ENCODE data around the gene TYK2.
"Not testable (repeated sequence)": the region's sequence is repeated elsewhere in the genome, so short reads cannot be mapped to it uniquely, and the experiment has no call there.

The TYK2 gene

GRCh38 chr19:10346509-10346908 lies 33.9 kb downstream of the TYK2 start:
- Histone ChIP-seq H3K36me3 (ENCODE audit: control insufficient read depth, insufficient read depth, low read length) (peaks cover 10% of the 10 kb centered on the region), H3K4me3 (ENCODE audit: low read depth, low read length) (no peak overlapping the region), H3K27me3 (ENCODE audit: control insufficient read depth, insufficient read depth, low read length) (no peaks in the 10 kb centered on the region), H3K27ac (ENCODE audit: low read depth, low read length) (no peak overlapping the region), H3K4me1 (ENCODE audit: control insufficient read depth, insufficient read depth, low read length) (no peaks in the 10 kb centered on the region), H3K9me3 (ENCODE audit: control insufficient read depth, insufficient read depth, low read length) (no peaks in the 10 kb centered on the region), H3K9ac (ENCODE audit: low read depth, low read length) (no peak overlapping the region)

DNA sequence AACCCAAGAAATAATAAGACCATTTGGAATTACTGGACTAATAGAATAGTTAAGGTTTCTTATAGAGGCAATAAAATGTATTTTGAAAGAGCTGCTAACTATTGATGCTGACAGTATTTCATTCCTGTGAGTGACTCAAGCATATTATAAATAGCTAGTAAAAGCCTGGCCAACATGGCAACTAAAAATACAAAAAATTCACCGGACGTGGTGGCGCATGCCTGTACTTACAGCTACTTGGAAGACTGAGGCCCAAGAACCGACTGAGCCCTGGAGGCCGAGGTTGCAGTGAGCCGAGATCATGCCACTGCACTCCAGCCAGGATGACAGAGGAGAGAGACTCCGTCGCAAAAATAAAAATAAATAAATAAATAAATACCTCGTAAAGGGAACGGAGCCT lies 35.6 kb downstream of the TYK2 start:
- no peak overlapping the region for H3K4me3 ChIP-seq (ENCODE audit: low read depth, low read length)
- H3K4me1 ChIP-seq (ENCODE audit: control insufficient read depth, insufficient read depth, low read length) = no peaks in the 10 kb centered on the region
- no peaks in the 10 kb centered on the region for H3K27me3 ChIP-seq (ENCODE audit: control insufficient read depth, insufficient read depth, low read length)
- H3K9ac ChIP-seq (ENCODE audit: low read depth, low read length) = no peak overlapping the region
- peaks cover 2% of the 10 kb centered on the region for H3K36me3 ChIP-seq (ENCODE audit: control insufficient read depth, insufficient read depth, low read length)
- H3K27ac ChIP-seq (ENCODE audit: low read depth, low read length) = no peak overlapping the region
- no peaks in the 10 kb centered on the region for H3K9me3 ChIP-seq (ENCODE audit: control insufficient read depth, insufficient read depth, low read length)

- Histone ChIP-seq H3K4me3 (ENCODE audit: low read depth, low read length) (no peak overlapping the region), H3K27ac (ENCODE audit: low read depth, low read length) (no peak overlapping the region), H3K27me3 (ENCODE audit: control insufficient read depth, insufficient read depth, low read length) (no peaks in the 10 kb centered on the region), H3K4me1 (ENCODE audit: control insufficient read depth, insufficient read depth, low read length) (peaks cover 10% of the 10 kb centered on the region; the same call in 1 of the 2 replicates), H3K9me3 (ENCODE audit: control insufficient read depth, insufficient read depth, low read length) (no peaks in the 10 kb centered on the region), H3K9ac (ENCODE audit: low read depth, low read length) (no peak overlapping the region), H3K36me3 (ENCODE audit: control insufficient read depth, insufficient read depth, low read length) (no peaks in the 10 kb centered on the region)
These were observed 36.9 kb downstream of the TYK2 start for GRCh38 chr19:10343495-10343894.

DNA sequence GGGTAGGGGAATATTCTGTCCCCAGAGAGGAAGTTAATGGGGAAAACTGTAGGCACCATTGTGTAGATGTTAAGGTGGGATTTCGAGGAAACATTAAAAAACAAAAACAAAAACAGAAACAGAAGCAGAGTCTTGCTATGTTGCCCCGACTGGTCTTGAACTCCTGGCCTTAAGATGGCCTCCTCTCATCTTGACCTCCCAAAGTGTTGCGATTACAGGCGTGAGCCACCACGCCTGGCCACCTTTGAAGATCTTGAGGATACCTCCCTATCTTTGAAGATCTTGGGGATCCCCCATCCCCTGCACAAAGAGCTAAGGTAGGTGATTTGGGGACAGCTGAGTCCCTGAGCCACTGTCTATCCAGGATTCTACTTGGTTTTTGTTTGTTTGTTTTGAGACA lies 40.4 kb downstream of the TYK2 start:
- Histone ChIP-seq H3K4me1 (ENCODE audit: control insufficient read depth, insufficient read depth, low read length) (peaks cover 14% of the 10 kb centered on the region; the same call in 1 of the 2 replicates), H3K4me3 (ENCODE audit: low read depth, low read length) (no peak overlapping the region), H3K36me3 (ENCODE audit: control insufficient read depth, insufficient read depth, low read length) (no peaks in the 10 kb centered on the region), H3K9me3 (ENCODE audit: control insufficient read depth, insufficient read depth, low read length) (no peaks in the 10 kb centered on the region), H3K27me3 (ENCODE audit: control insufficient read depth, insufficient read depth, low read length) (no peaks in the 10 kb centered on the region), H3K9ac (ENCODE audit: low read depth, low read length) (no peak overlapping the region), H3K27ac (ENCODE audit: low read depth, low read length) (no peak overlapping the region)

DNA sequence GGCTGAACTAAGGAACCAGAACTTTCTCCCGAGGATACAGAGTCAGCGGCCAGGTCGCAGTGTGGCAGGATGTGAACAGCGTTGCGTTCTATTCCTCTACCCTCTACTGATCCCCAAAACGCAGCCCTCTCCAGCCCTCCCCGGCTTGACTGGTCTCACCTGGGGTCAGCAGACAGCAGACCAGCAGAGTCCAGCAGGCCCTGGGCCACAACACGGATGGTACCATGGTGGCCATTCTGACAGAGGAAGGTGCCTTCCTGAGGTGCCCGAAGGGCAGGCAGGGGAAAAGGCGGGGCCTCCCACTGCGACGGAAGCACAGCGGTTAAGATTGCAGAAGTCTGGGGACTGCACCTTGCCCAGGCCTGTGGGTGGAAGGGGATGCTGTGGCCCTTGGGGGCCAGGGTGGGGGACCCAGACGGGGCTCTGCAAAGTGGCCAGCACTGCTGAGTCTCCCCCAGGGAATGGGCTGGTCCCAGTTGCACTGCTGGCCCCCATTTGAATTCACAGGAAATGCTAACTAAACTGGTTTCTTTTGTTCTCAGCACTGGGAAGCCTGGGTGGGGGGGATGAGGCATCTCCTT lies 40.9 kb downstream of the TYK2 start, which contains the start of gene ICAM3:
TSS of gene ICAM3 (minus strand) at position 245 of the 581 bp plus-strand sequence. CDS start at position 235, 10 bp downstream.
- H3K4me3 ChIP-seq (ENCODE audit: low read depth, low read length) = no peak within 1 kb of the TSS
- H3K27me3 ChIP-seq (ENCODE audit: control insufficient read depth, insufficient read depth, low read length) = peaks cover 2% of the 10 kb centered on the region; the same call in 1 of the 2 replicates
- peak within 1 kb of the TSS; percentile 34 for H3K9ac ChIP-seq (ENCODE audit: low read depth, low read length)
- peaks cover 15% of the 10 kb centered on the region; the same call in 1 of the 2 replicates for H3K4me1 ChIP-seq (ENCODE audit: control insufficient read depth, insufficient read depth, low read length)
- H3K27ac ChIP-seq (ENCODE audit: low read depth, low read length) = no peak within 1 kb of the TSS
- H3K36me3 ChIP-seq (ENCODE audit: control insufficient read depth, insufficient read depth, low read length) = no peaks in the 10 kb centered on the region
- no peaks in the 10 kb centered on the region for H3K9me3 ChIP-seq (ENCODE audit: control insufficient read depth, insufficient read depth, low read length)

- Histone ChIP-seq H3K27ac (ENCODE audit: low read depth, low read length) (no peak overlapping the region), H3K36me3 (ENCODE audit: control insufficient read depth, insufficient read depth, low read length) (no peaks in the 10 kb centered on the region), H3K4me3 (ENCODE audit: low read depth, low read length) (no peak overlapping the region), H3K4me1 (ENCODE audit: control insufficient read depth, insufficient read depth, low read length) (peaks cover 18% of the 10 kb centered on the region; the same call in 1 of the 2 replicates), H3K27me3 (ENCODE audit: control insufficient read depth, insufficient read depth, low read length) (peaks cover 6% of the 10 kb centered on the region; the same call in 1 of the 2 replicates), H3K9me3 (ENCODE audit: control insufficient read depth, insufficient read depth, low read length) (no peaks in the 10 kb centered on the region), H3K9ac (ENCODE audit: low read depth, low read length) (peak overlapping the region; percentile 34)
These were observed 41.4 kb downstream of the TYK2 start for GRCh38 chr19:10338940-10339339.

- H3K36me3 ChIP-seq (ENCODE audit: control insufficient read depth, insufficient read depth, low read length); H3K27me3 ChIP-seq (ENCODE audit: control insufficient read depth, insufficient read depth, low read length); H3K9ac ChIP-seq (ENCODE audit: low read depth, low read length); H3K9me3 ChIP-seq (ENCODE audit: control insufficient read depth, insufficient read depth, low read length); H3K27ac ChIP-seq (ENCODE audit: low read depth, low read length); H3K4me3 ChIP-seq (ENCODE audit: low read depth, low read length): not testable (repeated sequence)
- peaks cover 22% of the 10 kb centered on the region for H3K4me1 ChIP-seq (ENCODE audit: control insufficient read depth, insufficient read depth, low read length)
These were observed 43.6 kb downstream of the TYK2 start for GRCh38 chr19:10336725-10337124.

DNA sequence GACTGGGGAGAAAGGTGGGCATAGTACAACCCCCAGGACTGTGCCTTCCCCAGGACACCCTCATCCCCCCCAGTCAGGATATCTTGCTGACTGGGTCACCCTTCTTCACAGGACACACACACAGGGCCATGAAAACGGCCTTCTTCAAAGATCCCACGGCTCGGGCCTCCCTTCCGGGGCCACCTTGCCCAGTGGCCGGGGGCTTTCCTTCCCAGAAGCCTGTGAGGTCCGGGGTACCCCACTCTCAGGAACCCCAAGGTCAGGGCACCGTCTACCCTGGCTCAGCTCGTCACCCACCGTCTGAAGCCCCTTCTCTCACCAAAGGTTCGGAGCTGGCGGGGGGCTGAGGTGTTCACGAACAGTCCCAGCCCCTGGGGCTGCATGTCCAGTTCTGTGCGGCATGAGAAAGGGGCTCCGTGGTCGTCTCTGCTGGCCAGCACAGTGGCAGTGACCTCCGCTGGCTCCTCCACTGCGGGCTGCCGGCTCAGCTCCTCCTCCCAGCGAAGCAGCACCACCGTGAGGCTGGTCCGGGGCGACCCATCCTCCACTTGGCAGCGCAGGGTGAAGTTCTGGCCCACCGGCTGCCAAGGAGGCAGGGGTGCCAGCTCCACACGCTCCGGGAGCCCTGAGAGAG lies 44.9 kb downstream of the TYK2 start:
- H3K9me3 ChIP-seq (ENCODE audit: control insufficient read depth, insufficient read depth, low read length) = no peaks in the 10 kb centered on the region
- no peak overlapping the region for H3K27ac ChIP-seq (ENCODE audit: low read depth, low read length)
- peaks cover 22% of the 10 kb centered on the region for H3K4me1 ChIP-seq (ENCODE audit: control insufficient read depth, insufficient read depth, low read length)
- H3K4me3 ChIP-seq (ENCODE audit: low read depth, low read length) = no peak overlapping the region; the same call in 1 of the 2 replicates
- H3K27me3 ChIP-seq (ENCODE audit: control insufficient read depth, insufficient read depth, low read length) = peaks cover 6% of the 10 kb centered on the region; the same call in 1 of the 2 replicates
- peaks cover 4% of the 10 kb centered on the region for H3K36me3 ChIP-seq (ENCODE audit: control insufficient read depth, insufficient read depth, low read length)
- no peak overlapping the region for H3K9ac ChIP-seq (ENCODE audit: low read depth, low read length)

DNA sequence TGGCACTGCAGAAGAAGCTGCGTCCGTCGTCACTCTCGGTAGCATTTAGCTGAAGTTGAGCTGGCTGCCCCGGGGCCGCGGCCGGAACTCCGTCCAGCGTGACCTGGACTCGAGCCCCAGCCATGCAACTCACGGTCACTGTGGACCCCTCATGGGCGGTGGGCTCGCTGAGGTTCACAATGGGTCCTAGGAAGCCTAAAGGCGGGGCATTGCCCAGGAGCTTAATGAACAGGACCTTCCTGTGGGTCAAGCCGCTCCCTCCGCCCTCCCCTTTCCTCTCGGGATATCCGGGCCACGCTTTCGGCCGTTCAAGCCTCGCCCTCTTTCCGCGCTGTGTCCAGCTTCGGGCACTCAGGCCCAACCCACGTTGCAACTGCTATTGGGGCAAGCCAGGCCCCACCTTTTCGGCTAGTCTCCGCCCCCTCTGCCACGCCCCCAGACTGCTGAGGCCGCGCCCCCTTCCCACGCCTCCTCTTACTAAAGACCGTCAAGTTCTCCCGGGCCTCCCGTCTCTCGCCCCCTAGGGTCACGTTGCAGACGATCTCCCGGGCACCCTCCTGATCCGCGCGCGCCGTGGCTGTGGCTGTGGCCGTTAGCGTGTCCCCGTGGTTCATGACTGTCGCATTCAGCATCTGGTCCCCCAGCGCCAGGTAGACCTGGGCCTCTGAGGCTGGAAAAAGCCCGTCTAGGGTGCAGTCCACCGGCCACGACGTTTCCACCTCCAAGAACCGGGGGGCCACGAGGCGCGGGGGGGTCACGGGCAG lies 45.6 kb downstream of the TYK2 start:
- Histone ChIP-seq H3K27me3 (ENCODE audit: control insufficient read depth, insufficient read depth, low read length) (peaks cover 6% of the 10 kb centered on the region; the same call in 1 of the 2 replicates), H3K27ac (ENCODE audit: low read depth, low read length) (no peak overlapping the region), H3K9me3 (ENCODE audit: control insufficient read depth, insufficient read depth, low read length) (no peaks in the 10 kb centered on the region), H3K36me3 (ENCODE audit: control insufficient read depth, insufficient read depth, low read length) (peaks cover 11% of the 10 kb centered on the region), H3K4me1 (ENCODE audit: control insufficient read depth, insufficient read depth, low read length) (peaks cover 22% of the 10 kb centered on the region), H3K9ac (ENCODE audit: low read depth, low read length) (no peak overlapping the region), H3K4me3 (ENCODE audit: low read depth, low read length) (peak overlapping the region; percentile 90)

- peak overlapping the region; percentile 16 for H3K27ac ChIP-seq (ENCODE audit: low read depth, low read length)
- peaks cover 19% of the 10 kb centered on the region for H3K36me3 ChIP-seq (ENCODE audit: control insufficient read depth, insufficient read depth, low read length)
- peak overlapping the region; percentile 90 for H3K4me3 ChIP-seq (ENCODE audit: low read depth, low read length)
- H3K9ac ChIP-seq (ENCODE audit: low read depth, low read length) = no peak overlapping the region
- peaks cover 15% of the 10 kb centered on the region for H3K4me1 ChIP-seq (ENCODE audit: control insufficient read depth, insufficient read depth, low read length)
- H3K27me3 ChIP-seq (ENCODE audit: control insufficient read depth, insufficient read depth, low read length) = peaks cover 6% of the 10 kb centered on the region; the same call in 1 of the 2 replicates
- no peaks in the 10 kb centered on the region for H3K9me3 ChIP-seq (ENCODE audit: control insufficient read depth, insufficient read depth, low read length)
These were observed 46.4 kb downstream of the TYK2 start for GRCh38 chr19:10333758-10334587.
